Sigmoid colon (tissue), 4 donors: ENCODE results near the gene RAB3IL1.

ENCODE experiments used
- CTCF ChIP-seq, 4 experiments: fragments of 450-650 bp in 3 of 4; fragments of 200-600 bp in 1 of 4; IDR thresholded peaks; one replicate each; pipeline ENCODE4 v1.5.1; 2016 to 2019; ENCODE audit warnings: antibody characterized with exemption in 4 of 4, mild to moderate bottlenecking in 3 of 4, moderate library complexity in 2 of 4
- POLR2A ChIP-seq, 2 donors: fragments of 450-650 bp; IDR thresholded peaks; one replicate each; pipeline ENCODE4 v1.6.1; 2016; ENCODE audit warnings: antibody characterized with exemption in 2 of 2, mild to moderate bottlenecking in 2 of 2, moderate library complexity in 2 of 2
- POLR2AphosphoS5 ChIP-seq, 4 donors: sonication (generic); formaldehyde crosslinking; IDR thresholded peaks; one replicate each; pipeline ENCODE4 v1.6.1; 2017; ENCODE audit warnings: antibody characterized with exemption in 4 of 4

GRCh38 chr11:61950035-61950547 lies 32.7 kb upstream of the RAB3IL1 start, which contains the start of gene BEST1:
- TF ChIP-seq CTCF (IDR thresholded peaks at IDR 0.05) (no peak), POLR2A (IDR thresholded peaks at IDR 0.05) (no peak), POLR2AphosphoS5 (IDR thresholded peaks at IDR 0.05) (peak in 1 of 4 donors; percentile 10)
